Measurements from ENCODE around the gene RAPGEF3.

DNA sequence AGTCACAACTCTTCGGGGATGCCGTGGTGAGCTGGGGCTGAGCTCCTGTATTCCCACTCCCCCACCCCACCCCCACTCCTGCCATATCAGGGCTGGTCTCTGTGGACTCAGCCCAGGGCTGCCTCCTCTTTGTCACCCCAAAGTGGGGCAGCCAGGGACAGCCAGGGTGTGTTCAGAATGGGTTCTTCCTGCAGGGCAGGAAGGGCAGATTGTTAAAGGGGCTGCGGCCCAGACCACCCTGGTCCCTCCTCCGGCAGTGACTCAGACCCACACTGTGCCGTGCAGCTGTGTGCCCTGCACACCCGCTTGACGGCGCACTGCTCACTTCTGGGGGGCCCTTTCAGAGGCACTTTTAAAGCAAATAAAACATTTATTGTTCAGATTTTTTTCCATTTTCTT lies 23.7 kb upstream of the RAPGEF3 start:
- TF ChIP-seq, protein P1, sequence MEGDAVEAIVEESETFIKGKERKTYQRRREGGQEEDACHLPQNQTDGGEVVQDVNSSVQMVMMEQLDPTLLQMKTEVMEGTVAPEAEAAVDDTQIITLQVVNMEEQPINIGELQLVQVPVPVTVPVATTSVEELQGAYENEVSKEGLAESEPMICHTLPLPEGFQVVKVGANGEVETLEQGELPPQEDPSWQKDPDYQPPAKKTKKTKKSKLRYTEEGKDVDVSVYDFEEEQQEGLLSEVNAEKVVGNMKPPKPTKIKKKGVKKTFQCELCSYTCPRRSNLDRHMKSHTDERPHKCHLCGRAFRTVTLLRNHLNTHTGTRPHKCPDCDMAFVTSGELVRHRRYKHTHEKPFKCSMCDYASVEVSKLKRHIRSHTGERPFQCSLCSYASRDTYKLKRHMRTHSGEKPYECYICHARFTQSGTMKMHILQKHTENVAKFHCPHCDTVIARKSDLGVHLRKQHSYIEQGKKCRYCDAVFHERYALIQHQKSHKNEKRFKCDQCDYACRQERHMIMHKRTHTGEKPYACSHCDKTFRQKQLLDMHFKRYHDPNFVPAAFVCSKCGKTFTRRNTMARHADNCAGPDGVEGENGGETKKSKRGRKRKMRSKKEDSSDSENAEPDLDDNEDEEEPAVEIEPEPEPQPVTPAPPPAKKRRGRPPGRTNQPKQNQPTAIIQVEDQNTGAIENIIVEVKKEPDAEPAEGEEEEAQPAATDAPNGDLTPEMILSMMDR (IDR thresholded peaks at IDR 0.05) = no peak
- no peak for TF ChIP-seq POLR2AphosphoS5 (IDR thresholded peaks at IDR 0.05)

Data from breast epithelium (tissue), 3 donors.